Stimulated activated naive CD4-positive, alpha-beta T cell treated with Interleukin-2 at 50 U/mL for 16 hours (primary cell): ENCODE data around the gene AP1AR.
"Not testable (repeated sequence)": the region's sequence is repeated elsewhere in the genome, so short reads cannot be mapped to it uniquely, and the experiment has no call there.

Experiments
- DNase-seq: peaks from one replicate; lab custom pipeline; 2025; lab: John Stamatoyannopoulos, UW

The AP1AR gene

GRCh38 chr4:112279025-112279881 is 47.7 kb downstream of the AP1AR start:
- DNase-seq, result no peak

GRCh38 chr4:112279882-112280315 is 48.3 kb downstream of the AP1AR start:
- DNase-seq, result no peak

GRCh38 chr4:112280386-112281056 is 48.9 kb downstream of the AP1AR start:
- DNase-seq, result no peak

- DNase-seq, result not testable (repeated sequence)
Observed at GRCh38 chr4:112281895-112282398, 50.4 kb downstream of the AP1AR start.

- DNase-seq, result no peak
Observed at GRCh38 chr4:112282860-112283667, 51.5 kb downstream of the AP1AR start.

- DNase-seq, result no peak
Observed at GRCh38 chr4:112284166-112284565, 52.6 kb downstream of the AP1AR start.

- no peak for DNase-seq
Observed at GRCh38 chr4:112284662-112285411, 53.2 kb downstream of the AP1AR start.

- no peak for DNase-seq
Observed at GRCh38 chr4:112287258-112287989, 55.8 kb downstream of the AP1AR start.

- no peak for DNase-seq
Observed at GRCh38 chr4:112288455-112288854, 56.9 kb downstream of the AP1AR start.

- no peak for DNase-seq
Observed at GRCh38 chr4:112289407-112290253, 58.0 kb downstream of the AP1AR start.

GRCh38 chr4:112290341-112290740 is 58.8 kb downstream of the AP1AR start:
- DNase-seq, result no peak

GRCh38 chr4:112296949-112297880 is 65.6 kb downstream of the AP1AR start, which contains the start of gene ALPK1:
Gene ALPK1, plus strand, starts transcription at chr4:112297369.
- no peak for DNase-seq

GRCh38 chr4:112299721-112300120 is 68.1 kb downstream of the AP1AR start:
- DNase-seq, result no peak

- DNase-seq, result no peak
Observed at GRCh38 chr4:112302320-112303274, 71.0 kb downstream of the AP1AR start.

GRCh38 chr4:112305477-112305876 is 73.9 kb downstream of the AP1AR start:
- not testable (repeated sequence) for DNase-seq

GRCh38 chr4:112309263-112309791 is 77.7 kb downstream of the AP1AR start:
- peak; percentile 21 for DNase-seq

- no peak for DNase-seq
Observed at GRCh38 chr4:112311516-112311915, 79.9 kb downstream of the AP1AR start.
